HG03103 (cell line): ENCODE results near the gene CORT.
"Not testable (repeated sequence)": the region's sequence is repeated elsewhere in the genome, so short reads cannot be mapped to it uniquely, and the experiment has no call there.

Source experiments
- ATAC-seq: cut with Tn5 transposase; IDR thresholded peaks from one replicate; pipeline ENCODE4 v1.9.1; 2021; ENCODE audit warnings: low read depth; ENCODE audit not compliant: unreplicated experiment

The CORT gene, protein sequence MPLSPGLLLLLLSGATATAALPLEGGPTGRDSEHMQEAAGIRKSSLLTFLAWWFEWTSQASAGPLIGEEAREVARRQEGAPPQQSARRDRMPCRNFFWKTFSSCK

GRCh38 chr1:10449751-10450150, at the start of gene CORT:
Gene CORT, plus strand, starts transcription at chr1:10450031. Its CDS starts 193 bp downstream, at chr1:10450224.
- ATAC-seq = no peak

- ATAC-seq = no peak
These were observed 48.5 kb upstream of the CORT start for GRCh38 chr1:10401281-10401680.

DNA sequence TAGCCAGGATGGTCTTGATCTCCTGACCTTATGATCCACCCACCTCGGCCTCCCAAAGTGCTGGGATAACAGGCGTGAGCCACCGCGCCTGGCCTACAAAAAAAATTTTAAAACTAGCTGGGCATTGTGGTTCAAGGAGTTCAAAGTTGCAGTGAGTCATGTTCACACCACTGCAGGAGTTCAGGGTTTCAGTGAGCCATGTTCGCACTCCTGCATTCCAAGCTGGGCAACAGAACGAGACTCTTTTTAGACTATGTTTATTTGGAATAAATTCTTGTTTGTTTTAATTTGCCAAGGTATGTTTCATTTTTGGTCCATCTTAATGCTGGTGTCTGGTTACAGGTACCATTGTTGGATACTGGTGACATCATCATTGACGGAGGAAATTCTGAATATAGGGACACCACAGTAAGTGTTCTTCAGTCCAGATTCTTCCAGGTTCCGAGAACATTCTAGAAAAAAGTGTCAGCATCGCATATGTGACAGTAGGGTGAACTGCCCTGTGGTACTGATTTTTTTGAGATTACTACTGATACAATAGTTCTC, 47.0 kb upstream of the CORT start:
- ATAC-seq = no peak

- no peak for ATAC-seq
These were observed 42.6 kb upstream of the CORT start for GRCh38 chr1:10407201-10407600.

DNA sequence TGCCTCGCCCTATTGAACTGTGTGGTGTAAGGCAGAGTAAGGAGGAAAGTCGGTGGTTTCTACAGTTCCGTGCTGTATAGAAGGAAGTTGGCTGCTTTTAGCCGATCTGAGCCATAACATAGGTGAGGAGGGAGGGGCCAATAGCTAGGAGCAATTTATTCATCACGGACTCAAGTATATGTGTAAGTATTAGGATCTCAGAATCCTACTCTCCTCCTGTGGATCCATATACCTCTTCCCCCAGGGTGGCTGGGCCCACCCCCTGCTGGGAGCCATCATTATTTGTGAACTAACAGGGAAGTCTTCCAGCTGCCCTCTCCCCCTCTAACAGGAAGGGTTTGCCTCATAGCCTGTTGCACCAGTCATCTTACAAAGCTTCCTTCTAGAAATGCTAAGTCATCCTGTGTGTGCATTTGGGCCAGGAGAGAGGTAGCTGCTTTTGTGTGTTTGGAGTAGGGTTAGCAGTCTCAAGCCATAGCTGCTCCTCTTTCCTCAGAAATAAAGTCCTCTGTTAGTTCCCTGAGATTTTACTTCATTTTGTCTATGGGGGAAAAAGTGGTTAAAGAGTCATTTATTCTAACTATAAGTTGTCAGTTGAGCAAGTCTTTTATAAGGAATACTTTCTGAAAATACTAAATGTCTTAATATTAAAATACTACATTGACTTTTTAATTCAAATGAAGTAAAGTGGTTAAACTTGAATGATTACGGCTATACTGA, 34.5 kb upstream of the CORT start:
- no peak for ATAC-seq

DNA sequence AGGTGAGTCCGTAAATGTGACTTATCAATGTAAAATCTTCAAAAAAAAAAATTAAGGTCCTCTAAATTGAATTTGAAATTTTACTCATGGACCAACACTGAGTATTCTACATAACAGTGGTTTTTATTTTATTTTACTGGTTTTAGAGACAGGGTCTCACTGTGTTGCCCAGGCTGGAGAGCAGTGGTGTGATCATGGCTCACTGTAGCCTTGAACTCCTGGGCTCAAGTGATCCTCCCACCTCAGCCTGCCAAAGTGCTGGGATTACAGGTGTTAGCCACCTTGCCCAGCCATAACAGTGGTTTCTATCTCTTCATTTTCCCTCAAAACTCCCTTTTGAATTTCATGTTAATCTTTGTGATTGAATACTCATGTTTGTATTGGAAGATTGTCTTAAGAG, 33.9 kb upstream of the CORT start:
- ATAC-seq = not testable (repeated sequence)

GRCh38 chr1:10418741-10419140, 31.1 kb upstream of the CORT start:
- ATAC-seq = not testable (repeated sequence)

GRCh38 chr1:10419351-10419750, 30.5 kb upstream of the CORT start:
- ATAC-seq = no peak

DNA sequence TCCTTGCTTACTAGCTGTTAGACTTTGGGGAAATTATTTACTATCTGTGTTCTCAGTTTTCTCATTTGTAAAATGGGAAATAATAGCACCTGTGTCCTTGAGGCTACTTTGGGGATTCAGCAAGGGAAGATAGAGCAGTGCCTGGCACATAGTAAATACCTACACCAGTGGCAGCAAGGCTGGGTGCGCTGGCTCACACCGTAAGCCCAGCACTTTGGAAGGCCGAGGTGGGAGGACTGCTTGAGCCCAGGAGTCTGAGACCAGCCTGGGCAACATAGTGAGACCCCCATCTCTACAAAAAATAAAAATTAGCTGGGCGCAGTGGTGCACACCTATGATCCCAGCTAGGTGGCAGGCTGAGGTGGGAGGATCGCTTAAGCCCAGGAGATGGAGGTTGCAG, 28.2 kb upstream of the CORT start:
- ATAC-seq = no peak

GRCh38 chr1:10424034-10424433, 25.8 kb upstream of the CORT start:
- ATAC-seq = no peak

- no peak for ATAC-seq
These were observed 25.2 kb upstream of the CORT start for GRCh38 chr1:10424651-10425050.

GRCh38 chr1:10425826-10426534, 23.9 kb upstream of the CORT start:
- ATAC-seq = not testable (repeated sequence)

- ATAC-seq = not testable (repeated sequence)
These were observed 23.3 kb upstream of the CORT start for GRCh38 chr1:10426535-10426848.

DNA sequence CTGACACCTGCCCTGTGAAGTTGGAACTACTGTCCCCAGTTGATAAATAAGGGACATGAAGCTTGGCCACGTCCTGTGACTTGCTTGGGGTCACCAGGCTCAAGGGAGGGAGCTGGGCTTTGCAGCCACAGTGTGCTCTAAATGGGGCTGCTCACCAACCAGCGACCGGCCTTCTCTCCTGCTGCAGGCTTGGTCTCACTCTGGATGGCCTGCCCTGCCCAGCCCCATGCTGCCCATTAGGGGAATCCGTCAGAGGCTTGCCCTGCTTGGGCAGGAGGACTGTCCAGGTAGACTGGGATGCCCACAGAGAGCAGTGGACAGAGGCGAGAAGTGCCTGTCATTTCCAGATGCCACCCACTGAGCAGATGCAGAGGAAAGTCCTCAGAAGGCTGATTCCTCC, 20.8 kb upstream of the CORT start:
- ATAC-seq = no peak

GRCh38 chr1:10429868-10430215, 20.0 kb upstream of the CORT start:
- no peak for ATAC-seq

- ATAC-seq = peak; percentile 71
These were observed 19.4 kb upstream of the CORT start, which contains the start of gene CENPS for GRCh38 chr1:10430216-10431069. Gene CENPS, plus strand, starts transcription at chr1:10430433. Its CDS starts 85 bp downstream, at chr1:10430518.

GRCh38 chr1:10431070-10431730, 18.6 kb upstream of the CORT start:
- no peak for ATAC-seq

DNA sequence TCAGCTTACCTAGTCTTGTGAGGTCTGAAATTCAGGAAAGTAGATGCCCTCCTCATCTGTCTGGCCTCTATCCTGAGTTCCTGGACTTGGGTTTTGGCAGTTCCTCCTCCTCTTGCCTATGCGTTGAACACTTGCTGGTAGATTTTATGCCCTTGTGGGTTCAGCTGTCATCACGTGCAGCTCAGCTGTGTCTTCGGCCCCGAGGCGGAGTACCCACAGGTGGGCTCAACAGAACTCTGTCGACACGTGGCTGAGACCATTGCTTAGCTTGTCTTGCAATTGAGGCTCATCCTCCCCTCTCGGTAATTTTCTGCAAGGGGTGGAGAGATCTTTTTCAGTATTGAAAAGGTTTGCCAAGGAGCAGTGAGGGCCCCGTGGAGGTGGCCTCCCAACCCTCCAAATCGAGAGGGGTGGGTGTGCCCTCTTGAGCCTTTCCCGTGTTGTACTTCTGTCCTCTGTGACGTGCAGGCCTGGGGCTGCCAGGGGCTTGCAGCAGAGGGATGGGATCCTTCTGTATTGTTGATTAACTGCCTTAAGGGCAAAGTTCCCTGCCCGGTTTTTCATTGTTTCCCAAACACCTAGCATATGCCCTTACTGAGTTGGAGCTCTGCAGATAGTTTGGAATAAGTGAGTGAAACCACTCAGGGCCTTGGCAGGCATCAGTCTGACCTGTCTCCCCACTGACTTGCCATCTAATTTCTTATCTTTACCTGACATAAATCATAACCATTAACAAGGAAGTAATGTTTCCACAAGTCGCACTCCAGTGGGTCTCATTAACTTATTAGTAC, 16.7 kb upstream of the CORT start:
- ATAC-seq = no peak

GRCh38 chr1:10433790-10434189, 16.0 kb upstream of the CORT start:
- ATAC-seq = no peak

DNA sequence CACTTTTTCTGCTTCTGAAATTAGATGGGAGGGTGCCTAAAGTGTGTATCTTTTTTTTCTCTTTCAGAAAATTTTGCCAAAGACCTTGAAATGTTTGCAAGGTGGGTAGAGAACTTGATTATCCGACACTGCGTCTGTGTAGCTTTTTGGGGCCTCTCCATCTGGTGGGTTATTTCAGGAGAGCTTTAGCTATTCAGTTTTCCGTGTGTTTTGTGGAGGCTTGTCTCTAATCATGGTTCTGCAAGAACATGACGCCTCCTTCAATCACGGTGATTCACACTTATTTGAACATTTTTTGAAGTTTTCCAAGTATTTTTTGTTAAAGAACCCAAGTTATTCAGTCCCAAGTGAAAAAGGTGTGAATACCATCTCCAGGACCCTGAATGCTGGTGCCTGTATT, 15.2 kb upstream of the CORT start:
- ATAC-seq = no peak
